Stimulated activated CD4-positive, alpha-beta T cell treated with anti-CD3 and anti-CD28 coated beads, TNF-alpha, amount 100 ng/mL, for 4 hours (primary cell): ENCODE data around the gene ATP5F1A.
"Not testable (repeated sequence)": the region's sequence is repeated elsewhere in the genome, so short reads cannot be mapped to it uniquely, and the experiment has no call there.

Source experiments
- DNase-seq, 3 experiments: peaks; one replicate each; pipeline ENCODE4 v3.0.0-alpha.2; 2020; ENCODE audit warnings: low read depth in 3 of 3

The ATP5F1A gene

DNA sequence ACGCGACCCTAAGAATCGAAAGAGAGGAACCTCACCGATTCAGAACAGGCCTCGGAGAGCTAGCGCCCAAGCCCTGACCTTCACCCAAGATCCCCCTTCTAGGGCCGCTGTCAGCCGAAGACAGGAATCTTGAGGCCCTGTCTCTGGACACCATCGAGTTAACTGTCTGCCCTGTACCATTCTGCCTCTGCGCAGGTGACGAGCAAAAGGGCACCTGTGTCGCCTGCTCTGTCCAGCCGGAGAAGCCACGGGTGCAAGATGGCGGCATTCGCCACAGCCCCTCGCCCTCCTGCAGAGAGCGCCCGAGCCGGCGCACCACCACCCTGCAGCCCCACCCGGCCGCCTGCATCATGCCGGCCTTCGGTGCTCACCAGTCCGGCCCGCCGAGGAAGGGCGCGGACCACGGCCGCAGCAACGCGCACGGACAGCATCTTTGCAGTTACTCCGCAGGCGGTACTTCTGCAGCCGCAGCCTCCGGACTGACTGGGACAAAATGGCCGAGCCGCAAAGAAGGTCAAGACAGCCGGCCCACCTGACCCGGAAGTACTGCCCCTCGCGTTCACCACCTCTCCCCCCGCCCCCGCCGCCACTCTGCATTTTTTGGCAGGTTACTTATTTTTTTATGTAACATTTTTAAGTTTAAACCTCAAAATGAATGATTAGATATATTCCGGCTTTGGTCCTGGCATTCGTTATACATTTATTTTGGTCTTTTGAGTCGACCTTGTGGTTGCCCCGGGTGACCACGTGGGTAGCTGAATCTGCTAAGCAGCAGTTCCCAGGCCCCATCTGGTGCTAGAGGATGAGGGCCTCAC is at the start of gene ATP5F1A:
Gene ATP5F1A (minus strand): TSS at position 496 of the 815 bp plus-strand sequence. CDS start 65 bp downstream, at position 431.
- DNase-seq = peak; percentile 73 to 75 (median 75)

DNA sequence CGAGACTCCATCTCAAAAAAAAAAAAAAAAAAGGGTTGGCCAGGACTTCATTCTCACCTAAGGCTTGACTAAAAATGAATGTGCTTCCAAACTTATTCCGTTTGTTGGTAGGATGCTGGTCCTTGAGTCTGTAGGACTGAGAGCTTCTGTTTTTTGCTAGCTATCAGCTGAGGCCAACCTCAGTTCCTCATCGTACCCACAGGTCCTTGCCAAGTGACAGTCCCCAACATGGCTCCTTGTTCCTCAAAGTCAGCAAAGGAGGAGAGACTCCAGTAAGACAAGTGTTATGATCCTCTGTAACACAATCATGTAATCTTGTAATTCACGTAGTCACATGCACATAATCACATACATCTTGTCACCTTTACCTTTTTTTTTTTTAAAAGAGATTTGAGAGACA is 43.1 kb upstream of the ATP5F1A start:
- DNase-seq = no peak

DNA sequence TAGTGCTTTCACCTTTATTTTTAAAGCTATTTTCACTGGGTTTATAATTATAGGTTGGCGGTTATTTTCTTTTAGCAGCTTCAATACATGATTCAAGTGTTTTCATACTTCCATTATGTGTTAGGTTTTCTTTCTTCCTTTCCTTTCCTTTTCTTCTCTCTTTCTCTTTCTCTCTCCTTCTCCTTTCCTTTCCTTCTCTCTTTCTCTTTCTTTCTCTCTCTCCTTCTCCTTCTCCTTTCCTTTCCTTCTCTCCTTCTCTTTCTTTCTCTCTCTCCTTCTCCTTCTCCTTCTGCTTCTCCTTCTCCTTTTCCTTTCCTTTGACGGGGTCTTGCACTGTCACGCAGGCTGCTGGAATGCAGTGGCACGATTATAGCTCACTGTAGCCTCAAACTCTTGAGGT is 42.1 kb upstream of the ATP5F1A start:
- DNase-seq = no peak

DNA sequence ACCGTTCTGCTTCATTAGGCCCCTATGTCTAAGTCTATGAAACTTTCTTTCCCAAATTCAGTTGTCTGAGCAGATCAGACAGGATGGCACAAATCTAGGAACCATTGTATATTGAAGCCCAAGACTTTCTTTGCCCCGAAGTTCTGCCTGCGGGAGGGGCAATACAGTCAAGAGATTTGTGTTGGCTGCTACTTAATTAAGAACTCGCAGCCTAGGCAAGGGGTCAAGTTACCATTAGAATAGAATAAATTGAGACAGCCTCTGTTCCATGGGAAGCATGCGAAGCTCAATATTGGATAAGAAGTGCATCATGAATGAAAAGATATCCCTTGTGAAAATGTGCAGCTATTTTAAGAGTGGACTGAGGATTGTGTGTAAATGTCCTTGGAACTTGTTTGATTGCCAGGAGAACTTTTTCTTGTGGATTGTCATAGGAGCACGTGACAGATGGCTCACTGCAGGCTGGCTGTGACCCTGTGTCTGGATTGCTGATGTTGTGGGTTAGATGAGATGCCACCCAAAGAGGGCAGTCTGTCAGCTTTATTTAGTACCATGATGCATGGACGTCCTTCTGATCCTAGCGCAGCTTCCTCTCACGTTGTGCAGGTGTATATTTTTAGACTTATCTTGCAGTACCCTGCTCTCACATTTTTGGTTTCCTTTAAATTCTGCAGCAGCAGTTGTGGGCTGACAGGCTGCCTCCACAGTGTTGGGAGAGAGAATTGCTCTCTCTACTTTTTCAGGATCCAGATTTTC is 37.0 kb upstream of the ATP5F1A start:
- DNase-seq = no peak

DNA sequence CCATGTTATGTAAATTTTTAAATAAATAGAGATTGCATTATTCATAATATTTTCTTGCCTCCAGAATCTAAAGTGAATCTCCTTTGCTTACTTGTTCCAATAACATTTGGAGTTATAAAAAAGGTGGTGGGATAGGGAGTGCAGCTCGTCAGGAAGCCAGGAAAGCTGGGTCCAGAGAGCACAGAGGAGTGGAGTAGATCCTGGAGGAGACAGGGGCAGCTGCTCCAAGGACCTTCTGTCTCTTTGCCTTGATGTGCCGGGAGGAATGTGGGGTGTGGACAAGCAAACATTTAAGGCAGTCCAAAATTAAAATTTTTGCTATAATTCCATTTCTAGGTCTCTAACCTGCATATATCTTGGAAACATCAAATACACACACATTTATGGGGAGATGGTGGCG is 35.4 kb upstream of the ATP5F1A start:
- DNase-seq = no peak

DNA sequence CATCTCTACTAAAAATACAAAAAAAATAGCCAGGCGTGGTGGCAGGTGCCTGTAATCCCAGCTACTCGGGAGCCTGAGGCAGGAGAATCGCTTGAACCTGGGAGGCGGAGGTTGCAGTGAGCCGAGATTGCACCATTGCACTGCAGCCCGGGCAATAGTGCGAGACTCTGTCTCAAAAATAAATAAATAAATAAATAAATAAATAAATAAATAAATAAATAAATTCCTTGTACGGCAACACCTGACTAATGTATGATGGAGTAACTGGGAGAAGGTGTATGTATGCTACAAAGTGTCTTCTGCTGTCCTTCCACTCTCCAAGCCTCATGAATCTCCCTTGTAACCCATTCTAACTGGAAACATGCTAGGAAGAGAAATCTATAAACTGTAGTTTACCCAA is 32.5 kb upstream of the ATP5F1A start:
- not testable (repeated sequence) for DNase-seq

GRCh38 chr18:46130061-46130460 is 32.0 kb upstream of the ATP5F1A start:
- no peak for DNase-seq

DNA sequence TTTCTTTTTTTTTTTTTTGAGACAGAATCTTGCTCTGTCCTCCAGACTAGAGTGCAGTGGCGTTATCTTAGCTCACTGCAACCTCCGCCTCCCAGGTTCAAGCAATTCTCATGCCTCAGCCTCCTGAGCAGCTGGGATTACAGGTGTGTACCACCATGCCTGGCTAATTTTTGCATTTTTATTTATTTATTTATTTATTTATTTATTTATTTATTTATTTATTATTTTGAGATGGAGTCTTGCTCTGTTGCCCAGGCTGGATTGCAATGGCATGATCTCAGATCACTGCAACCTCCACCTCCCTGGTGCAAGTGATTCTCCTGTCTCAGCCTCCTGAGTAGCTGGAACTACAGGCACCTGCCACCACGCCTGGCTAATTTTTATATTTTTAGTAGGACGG is 28.5 kb upstream of the ATP5F1A start:
- not testable (repeated sequence) for DNase-seq

- no peak for DNase-seq
Observed at GRCh38 chr18:46113751-46114150, 15.7 kb upstream of the ATP5F1A start.

DNA sequence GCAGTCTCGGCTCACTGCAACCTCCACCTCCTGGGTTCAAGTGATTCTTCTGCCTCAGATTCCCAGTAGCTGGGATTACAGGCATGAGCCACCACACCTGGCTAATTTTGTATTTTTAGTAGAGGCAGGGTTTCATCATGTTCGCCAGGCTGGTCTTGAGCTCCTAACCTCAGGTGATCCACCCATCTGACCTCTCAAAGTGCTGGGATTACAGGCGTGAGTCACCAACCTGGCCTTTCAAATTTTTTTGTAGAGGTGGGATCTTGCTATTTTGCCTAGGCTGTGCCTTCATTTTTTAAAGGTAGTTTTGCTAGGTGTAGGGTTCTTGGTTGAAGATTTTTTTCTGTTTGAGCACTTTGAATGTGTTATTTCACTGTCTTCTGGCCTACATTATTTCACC is 12.3 kb upstream of the ATP5F1A start:
- DNase-seq = no peak

- no peak for DNase-seq
Observed at GRCh38 chr18:46109386-46109785, 11.3 kb upstream of the ATP5F1A start.

DNA sequence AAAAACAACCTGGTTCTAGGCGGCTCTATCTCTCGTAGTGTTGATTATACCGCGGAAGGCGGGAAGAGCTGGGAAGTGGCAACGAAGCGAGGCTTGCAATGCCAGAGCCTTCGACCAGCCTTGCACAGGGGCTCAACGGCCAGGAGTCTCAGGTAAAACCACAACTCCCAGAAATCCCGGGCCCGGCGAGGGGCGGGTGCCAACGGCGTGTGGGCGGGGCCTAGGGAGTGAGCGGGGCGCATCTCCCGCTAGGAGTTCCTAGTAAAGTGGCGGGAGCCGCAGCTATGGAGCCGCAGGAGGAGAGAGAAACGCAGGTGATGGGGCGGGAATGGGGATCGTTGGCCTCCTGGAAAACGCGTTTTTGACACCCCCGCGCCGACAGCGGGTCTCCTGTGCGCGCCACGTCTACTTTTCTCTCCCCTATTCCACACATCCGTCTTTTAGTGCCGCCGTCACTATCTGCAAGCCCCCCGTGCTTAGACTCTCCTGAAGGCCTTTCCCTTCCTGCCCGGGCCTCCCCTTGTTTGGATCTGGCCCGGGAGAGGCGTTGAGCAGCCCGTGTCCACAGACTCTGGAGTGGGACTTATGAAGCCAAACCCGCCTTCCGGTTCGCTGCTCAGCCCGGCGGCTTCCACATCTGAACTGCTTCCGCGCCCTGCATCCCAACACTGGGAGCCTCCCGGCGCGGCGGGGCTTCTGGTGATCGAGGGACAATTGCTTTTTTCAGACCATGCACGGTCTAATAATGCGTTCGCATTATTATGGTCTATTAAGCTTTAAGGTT is 6.2 kb upstream of the ATP5F1A start, which contains the start of gene HAUS1:
Gene HAUS1 (plus strand): TSS at position 258 of the 784 bp plus-strand sequence. CDS start 27 bp downstream, at position 285.
- DNase-seq = peak; percentile 70 to 74 (median 71)

- DNase-seq = no peak
Observed at GRCh38 chr18:46099463-46099862, 1.4 kb upstream of the ATP5F1A start.

DNA sequence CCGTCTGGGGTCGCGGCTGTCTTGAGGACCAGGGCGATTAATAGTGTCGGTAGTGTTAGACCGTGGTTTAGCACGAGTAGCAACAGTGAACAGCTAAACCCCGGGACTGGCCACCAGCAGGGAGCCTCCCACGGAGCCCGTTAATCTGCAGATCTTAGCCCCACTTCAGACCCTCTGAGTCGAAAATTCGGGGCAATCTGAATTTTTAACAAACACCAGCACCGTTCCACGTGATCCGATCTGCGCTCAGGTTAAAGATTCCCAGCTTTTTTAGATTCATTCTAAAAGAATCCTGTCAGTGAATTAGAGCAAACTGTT is 479 bp upstream of the ATP5F1A start:
- DNase-seq = peak in 1 of 3 experiments; percentile 50

GRCh38 chr18:46097431-46097800 is 680 bp downstream of the ATP5F1A start:
- DNase-seq = no peak

GRCh38 chr18:46096651-46097300 is 1.3 kb downstream of the ATP5F1A start:
- DNase-seq = no peak

DNA sequence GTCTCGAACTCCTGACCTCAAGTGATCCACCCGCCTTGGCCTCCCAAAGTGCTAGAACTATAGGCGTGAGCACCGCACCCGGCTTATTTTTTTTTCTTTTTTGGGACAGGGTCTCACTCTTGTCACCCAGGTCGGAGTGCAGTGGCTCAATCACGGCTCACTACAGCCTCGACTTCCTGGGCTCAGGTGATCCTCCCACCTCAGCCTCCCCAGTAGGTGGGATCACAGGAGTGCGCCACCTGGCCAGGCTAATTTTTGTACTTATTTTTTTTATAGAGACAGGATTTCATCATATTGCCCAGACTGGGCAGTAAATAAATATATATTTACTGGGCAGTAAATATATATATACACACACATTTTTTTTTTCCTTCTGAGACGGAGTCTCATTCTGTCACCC is 2.6 kb downstream of the ATP5F1A start:
- DNase-seq = no peak

GRCh38 chr18:46088501-46088900 is 9.6 kb downstream of the ATP5F1A start:
- not testable (repeated sequence) for DNase-seq

DNA sequence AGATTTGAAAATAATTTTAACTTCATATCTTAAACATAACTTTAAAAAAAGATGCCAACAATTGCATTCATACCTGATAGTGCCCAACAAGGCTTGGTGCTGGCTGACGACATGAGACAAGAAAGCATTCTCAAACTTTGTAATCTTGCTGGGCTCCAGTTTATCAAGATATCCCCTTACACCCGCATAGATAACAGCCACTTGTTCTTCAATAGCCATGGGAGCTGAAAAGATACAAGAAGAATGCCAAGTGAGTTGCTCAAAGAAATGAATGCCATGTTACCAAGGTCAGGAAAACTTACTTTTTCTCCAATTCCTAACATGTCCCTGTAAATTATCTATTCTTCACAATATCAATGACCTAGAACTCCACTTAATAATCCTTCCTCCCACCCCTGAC is 13.7 kb downstream of the ATP5F1A start:
- DNase-seq = no peak

GRCh38 chr18:46080156-46080555 is 17.9 kb downstream of the ATP5F1A start:
- no peak for DNase-seq

DNA sequence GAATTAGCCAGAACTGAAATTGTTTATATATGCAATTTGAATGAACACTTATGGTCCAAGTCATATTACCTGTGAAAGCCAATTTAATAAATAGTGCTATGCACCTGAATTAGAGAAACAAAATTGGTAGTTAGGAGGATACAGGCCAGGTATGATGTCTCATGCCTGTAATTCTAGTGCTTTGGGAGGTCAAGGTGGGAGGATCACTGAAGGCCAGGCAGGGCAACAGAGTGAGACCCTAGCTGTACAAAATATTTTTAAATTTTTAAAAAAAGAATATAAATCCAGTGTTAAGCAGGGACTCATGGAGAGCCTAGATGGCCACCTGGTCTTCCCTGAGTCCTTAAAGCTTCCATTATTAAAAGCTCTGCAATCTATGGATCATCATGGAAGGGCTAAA is 18.8 kb downstream of the ATP5F1A start:
- no peak for DNase-seq
